GM21447 (cell line): ENCODE data around the gene C1QTNF1.

Source experiments
- ATAC-seq: cut with Tn5 transposase; IDR thresholded peaks from one replicate; pipeline ENCODE4 v1.9.1; 2021; ENCODE audit not compliant: unreplicated experiment

Gene C1QTNF1

GRCh38 chr17:79023886-79024771 lies at the start of gene C1QTNF1:
C1QTNF1 (plus strand) TSS chr17:79024169; CDS start chr17:79043969, 19,800 bp downstream.
- ATAC-seq = no peak

GRCh38 chr17:78974635-78975591 lies 49.1 kb upstream of the C1QTNF1 start:
- ATAC-seq = no peak

GRCh38 chr17:78976907-78977680 lies 46.9 kb upstream of the C1QTNF1 start:
- ATAC-seq = no peak

GRCh38 chr17:78977681-78977943 lies 46.4 kb upstream of the C1QTNF1 start:
- no peak for ATAC-seq

DNA sequence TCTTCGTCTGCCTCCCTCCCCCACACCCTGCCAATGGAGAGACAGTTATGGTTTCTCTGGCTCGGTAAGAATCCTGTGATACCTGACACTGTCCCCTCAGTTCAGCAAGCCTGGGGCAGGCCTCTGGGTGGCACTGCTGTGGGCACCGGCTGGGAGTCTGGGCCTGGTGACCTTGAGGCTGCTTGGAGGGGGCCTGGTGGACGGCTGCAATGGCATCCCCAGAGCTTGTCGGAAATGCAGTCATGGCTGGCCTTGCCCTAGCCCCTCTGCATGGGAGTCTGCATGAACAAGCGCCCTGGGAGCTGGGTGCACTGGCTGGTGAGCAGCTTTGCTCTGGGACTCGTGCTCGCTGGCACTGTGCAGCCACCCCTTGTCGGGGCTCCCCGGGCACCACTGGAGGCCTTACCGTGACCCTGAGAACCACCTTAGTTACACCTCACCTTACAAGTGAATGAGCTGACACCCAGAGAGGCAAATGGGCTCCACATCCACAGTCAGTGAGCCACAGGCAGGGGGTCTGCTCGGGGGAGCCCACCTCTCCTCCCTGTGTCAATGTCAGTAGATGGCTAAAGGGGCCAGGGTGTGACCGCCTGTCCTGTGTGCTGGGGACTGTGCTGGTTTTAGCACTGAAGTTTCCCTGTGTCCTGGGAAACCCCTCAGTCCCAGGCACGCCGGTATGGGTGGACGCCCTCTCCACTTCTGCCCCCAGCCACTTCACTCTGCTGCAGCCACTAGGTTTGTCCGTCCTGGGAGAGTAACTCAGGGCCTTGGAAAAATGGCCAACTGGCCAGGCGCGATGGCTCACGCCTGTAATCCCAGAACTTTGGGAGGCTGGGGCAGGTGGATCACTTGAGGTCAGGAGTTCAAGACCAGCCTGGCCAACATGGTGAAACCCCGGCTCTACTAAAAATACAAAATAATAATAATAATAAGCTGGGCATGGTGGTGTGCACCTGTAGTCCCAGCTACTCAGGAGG lies 45.7 kb upstream of the C1QTNF1 start:
- no peak for ATAC-seq

DNA sequence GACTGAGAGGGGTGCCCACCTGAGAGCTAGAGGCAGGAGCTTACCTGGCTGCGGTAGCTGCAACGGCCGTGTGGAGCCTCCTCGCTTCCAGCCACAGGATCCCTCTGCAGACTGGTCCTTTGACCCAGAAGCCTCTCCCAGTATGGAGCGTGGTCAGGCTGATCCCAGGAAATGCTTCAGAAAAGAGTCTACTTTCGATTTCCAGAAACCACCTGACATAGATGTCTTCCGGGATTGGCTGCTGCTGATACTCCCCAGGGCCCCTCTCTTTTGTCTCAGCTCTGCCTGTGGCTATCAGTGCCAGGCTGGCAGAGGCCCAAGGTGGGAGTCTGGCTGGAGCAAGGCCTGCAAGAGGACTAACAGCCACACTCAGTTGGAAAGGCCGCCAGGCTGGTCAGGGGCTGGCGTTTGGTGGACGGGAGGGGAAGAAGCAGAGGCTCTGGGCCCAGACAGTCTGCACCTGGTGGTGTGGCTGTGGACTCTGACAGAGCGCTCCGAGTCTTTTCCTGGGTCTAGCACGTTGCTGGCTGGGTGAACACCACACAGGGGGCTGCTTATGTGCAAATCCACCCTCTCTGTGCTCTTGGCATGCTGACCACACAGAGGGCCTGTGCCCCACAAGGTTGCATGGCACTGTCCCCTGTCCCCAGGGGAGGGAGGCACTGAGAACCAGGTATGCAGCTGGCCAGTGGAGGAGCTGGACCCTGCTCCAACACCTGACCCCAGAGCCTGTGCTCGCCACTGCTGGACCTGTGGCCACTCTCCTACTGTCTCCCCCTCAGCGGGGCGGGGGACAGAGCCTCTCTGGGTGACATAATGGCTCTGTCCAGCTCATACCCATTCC lies 44.0 kb upstream of the C1QTNF1 start, which contains the start of gene LGALS3BP:
Gene LGALS3BP, minus strand, starts transcription at position 144 of the 844 bp plus-strand sequence. CDS start 2,732 bp downstream, outside the sequence.
- no peak for ATAC-seq

- ATAC-seq = no peak
Measured at GRCh38 chr17:78980624-78980972, 43.4 kb upstream of the C1QTNF1 start.

GRCh38 chr17:78981010-78981888 lies 42.7 kb upstream of the C1QTNF1 start:
- ATAC-seq = no peak

- ATAC-seq = no peak
Measured at GRCh38 chr17:78985395-78985794, 38.6 kb upstream of the C1QTNF1 start.

GRCh38 chr17:78986048-78986648 lies 37.8 kb upstream of the C1QTNF1 start:
- ATAC-seq = no peak

GRCh38 chr17:78986649-78987328 lies 37.2 kb upstream of the C1QTNF1 start:
- ATAC-seq = no peak

- ATAC-seq = no peak
Measured at GRCh38 chr17:78988152-78988551, 35.8 kb upstream of the C1QTNF1 start.

- no peak for ATAC-seq
Measured at GRCh38 chr17:78990349-78991016, 33.5 kb upstream of the C1QTNF1 start.

- ATAC-seq = no peak
Measured at GRCh38 chr17:78991017-78991738, 32.8 kb upstream of the C1QTNF1 start.

- ATAC-seq = no peak
Measured at GRCh38 chr17:78991906-78992532, 31.9 kb upstream of the C1QTNF1 start.
